Hematopoietic multipotent progenitor cell treated with erythropoietin and hydrocortisone succinate and interleukin-3 and kit ligand, for 4 days (in vitro differentiated cells): Measurements from ENCODE around the gene KCNQ4.

Experiments
- DNase-seq: peaks from one replicate; pipeline ENCODE4 v3.0.0-alpha.2; 2015

KCNQ4 gene

DNA sequence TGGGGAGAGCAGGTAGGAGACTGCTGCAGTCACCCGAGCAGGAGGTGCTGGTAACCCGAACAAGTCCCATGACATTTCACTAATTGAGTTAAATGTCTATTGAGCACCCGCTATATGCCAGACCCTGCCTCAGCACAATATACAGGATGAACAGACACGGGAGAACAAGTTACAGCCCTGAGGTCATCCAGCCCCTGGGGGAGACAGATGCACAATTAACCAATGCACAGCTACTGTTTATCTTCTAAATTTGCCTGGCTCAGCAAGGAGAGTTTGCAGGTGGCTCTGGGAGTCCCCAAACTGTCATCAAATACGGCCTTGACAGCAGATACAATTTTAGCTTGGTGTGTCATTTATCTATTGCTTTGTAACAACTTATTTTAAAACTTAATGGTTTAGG is 60.5 kb downstream of the KCNQ4 start:
- no peak for DNase-seq

DNA sequence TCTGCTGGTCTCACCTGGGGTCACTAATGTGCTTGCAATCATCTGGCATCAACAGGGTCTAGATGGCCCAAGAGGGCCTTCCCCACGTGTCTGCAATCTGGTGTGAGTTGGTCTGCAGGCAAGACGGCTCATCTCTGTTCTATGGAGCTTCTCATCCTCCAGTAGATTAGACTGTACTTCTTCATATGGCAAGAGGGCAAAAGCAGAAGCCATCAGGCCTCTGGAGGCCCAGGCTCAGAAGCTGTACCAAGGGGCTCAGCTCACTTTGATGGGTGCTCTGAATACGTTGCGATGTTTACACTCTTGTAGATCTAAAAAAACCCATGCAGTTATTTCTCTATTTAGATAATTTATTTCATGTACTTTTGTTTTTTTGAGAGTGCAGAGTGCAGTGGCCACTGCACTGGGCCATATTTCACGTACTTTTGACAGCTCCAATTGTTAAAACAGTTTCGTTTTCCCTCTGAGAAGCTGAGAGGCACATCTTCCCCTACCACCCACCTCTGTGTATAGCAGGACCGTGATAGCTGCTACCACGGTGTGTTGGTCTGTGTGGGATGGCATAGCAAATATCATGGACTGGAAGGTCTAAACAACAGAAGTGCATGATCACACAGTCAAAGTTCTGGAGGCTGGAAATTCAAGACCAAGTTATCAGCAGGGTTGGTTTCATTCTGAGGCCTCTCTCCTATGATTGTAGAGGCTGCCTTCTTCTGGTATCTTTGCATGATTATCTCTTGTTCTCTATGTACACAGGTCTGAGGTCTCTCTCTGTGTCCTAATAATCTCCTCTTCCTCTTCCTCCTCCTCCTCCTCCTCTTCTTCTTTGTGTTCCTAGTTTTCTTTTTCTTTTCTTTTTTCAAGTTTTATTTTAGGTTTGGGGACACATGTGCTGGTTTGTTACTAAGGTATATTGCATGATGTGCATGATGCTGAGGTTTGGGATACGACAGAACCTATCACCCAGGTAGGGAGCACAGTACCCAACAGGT is 61.6 kb downstream of the KCNQ4 start:
- DNase-seq: peak; percentile 41

GRCh38 chr1:40845895-40846294 is 62.3 kb downstream of the KCNQ4 start:
- no peak for DNase-seq

GRCh38 chr1:40847023-40847745 is 63.6 kb downstream of the KCNQ4 start:
- DNase-seq: peak; percentile 33

DNA sequence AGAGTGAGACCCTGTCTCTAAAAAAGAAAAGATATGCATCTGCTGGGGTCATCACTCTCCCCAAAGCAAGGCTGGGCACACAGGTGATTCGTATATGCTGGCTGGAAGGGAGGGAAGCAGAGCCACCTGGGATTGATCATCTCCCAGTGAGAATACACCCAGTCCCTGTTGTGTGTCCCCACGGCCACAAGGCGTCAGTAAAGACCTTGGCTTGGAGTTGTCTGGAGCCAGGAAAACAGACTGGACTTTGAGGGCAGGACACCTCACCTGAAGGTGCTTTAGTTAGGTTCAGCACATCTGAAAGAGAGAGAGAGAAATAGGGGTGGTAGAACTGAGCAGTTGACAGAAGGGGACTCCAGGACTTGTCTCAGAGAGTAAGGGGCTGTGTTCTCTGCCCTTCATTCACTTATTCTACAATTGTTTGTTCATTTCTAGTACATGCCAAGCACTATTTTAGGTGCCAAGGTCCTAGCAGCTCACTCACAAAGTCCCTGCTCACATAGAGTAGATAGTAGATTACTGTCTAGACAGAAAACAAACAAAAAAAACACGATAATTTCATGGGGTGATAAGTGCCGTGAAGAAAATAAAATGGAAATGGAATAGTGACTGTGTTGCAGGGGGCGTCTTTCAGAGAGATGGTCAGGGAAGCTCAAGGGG is 65.1 kb downstream of the KCNQ4 start:
- peak; percentile 60 for DNase-seq

DNA sequence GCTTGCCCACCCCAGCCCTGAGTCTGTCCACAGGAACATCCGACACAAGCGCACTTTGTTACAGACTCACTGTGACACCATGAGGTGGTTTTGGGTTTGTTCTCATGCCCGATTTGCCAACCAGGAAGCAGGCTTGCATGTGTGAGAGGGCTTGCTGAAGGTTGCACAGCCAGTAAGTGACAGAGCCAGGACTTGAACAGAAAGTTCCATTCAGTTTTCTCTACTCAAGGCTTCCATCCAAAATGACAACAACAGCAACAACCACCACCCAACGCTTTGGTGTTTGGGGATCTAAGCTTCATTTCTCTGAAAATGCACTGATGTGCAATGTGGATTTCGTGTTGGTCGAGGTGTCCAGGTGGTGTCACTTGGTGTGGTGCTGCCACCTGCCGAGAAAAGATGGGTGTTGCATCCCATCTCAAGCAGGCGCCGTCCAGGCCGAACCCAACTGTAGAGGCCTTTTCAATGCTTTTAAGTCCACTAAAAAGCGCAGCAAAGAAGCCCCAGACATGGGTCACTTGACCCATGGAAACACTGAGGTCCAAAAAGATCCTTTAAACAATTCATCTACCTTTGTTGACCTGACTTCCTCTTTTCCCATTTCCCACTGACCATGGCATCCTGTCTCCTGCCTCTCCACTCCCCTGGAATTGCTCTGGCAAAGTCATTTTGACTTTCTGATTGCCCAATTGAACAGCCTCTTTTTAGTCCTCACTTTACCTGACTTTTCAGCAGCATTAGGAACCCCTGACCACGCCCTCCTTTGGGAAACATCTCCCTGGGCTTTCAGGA is 66.4 kb downstream of the KCNQ4 start:
- peak; percentile 89 for DNase-seq

GRCh38 chr1:40851643-40852042 is 68.1 kb downstream of the KCNQ4 start:
- DNase-seq: no peak

GRCh38 chr1:40853113-40853884 is 69.7 kb downstream of the KCNQ4 start:
- no peak for DNase-seq

DNA sequence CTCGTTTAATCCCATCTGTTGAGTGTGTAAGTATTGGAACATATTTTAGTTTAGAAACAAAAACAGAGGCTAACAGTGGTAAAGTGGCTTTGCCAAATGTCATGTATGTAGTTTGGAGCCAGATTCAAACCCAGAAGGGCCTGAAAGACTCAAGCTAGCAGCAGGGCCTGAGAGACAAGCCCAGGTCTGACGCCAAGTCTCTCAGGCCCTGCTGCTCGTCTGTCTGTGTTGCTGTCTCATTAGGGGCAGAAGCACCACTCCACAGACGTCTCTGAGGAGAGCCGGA is 70.2 kb downstream of the KCNQ4 start:
- DNase-seq: no peak

DNA sequence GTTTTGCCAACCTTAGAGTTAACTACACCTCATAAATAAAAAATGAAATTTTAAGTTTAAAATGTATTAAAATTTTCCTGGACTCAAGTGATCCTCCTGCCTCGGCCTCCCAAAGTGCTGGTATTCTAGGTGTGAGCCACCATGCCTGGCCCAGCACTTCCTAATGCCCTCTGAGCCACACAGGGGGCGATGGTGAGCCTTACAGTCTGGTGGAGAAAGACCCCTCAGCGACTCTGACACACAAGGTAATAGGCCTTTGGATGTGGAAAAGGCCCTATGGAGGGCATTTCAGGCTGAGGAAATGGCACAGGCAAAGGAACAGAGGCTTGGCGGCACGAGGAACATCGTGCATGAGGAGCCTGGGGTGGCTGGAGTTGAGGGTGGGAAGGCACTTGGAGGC is 71.9 kb downstream of the KCNQ4 start:
- peak; percentile 63 for DNase-seq

GRCh38 chr1:40856116-40856515 is 72.5 kb downstream of the KCNQ4 start:
- no peak for DNase-seq

GRCh38 chr1:40856656-40857302 is 73.2 kb downstream of the KCNQ4 start:
- no peak for DNase-seq

DNA sequence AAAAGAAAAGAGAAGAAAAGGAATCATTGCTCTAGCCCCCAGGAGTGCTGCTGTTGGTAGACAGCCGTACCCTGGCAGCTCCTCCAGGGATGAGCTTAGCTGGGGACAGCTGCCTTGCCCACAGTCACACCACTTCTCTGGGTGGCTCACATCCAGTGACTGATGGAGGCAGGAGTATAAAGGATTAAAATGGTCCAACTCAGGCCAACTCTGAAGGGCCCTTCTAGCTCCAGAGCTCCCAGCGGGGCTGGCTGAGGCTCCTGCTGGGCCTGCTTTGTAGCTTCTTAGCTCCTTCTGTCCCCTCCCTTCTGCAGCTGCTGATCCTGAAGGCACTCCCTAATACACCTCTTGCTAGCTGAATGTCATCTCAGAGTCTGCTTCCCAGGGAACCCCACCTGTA is 74.2 kb downstream of the KCNQ4 start:
- DNase-seq: no peak

GRCh38 chr1:40858856-40859416 is 75.3 kb downstream of the KCNQ4 start:
- DNase-seq: no peak

DNA sequence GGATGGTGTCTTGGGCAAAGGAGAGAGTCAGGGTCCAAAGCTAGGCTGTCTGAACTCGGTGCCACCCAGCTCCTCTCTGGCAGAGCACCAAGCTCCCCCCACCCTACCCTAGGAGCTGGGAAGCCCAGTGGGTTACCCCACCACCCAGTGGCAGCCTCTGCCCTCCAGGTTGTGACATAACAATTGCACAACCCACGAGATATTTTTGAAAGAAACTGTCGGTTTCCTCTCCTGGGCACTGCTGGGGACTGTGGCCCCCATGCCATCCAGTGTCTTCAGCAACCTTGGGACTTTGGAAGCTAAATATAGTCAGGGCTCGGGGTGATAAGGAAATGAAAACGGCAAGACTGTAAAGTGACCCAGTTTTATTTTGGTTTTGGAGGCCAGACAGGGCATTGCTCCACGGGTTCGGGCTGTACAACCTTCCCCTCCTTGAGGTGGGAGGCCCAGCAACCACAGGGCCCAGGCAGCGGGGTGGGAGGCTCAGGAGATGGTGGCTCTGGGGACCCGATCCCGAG is 77.2 kb downstream of the KCNQ4 start:
- DNase-seq: peak; percentile 81

GRCh38 chr1:40861224-40862003 is 77.8 kb downstream of the KCNQ4 start:
- peak; percentile 62 for DNase-seq

DNA sequence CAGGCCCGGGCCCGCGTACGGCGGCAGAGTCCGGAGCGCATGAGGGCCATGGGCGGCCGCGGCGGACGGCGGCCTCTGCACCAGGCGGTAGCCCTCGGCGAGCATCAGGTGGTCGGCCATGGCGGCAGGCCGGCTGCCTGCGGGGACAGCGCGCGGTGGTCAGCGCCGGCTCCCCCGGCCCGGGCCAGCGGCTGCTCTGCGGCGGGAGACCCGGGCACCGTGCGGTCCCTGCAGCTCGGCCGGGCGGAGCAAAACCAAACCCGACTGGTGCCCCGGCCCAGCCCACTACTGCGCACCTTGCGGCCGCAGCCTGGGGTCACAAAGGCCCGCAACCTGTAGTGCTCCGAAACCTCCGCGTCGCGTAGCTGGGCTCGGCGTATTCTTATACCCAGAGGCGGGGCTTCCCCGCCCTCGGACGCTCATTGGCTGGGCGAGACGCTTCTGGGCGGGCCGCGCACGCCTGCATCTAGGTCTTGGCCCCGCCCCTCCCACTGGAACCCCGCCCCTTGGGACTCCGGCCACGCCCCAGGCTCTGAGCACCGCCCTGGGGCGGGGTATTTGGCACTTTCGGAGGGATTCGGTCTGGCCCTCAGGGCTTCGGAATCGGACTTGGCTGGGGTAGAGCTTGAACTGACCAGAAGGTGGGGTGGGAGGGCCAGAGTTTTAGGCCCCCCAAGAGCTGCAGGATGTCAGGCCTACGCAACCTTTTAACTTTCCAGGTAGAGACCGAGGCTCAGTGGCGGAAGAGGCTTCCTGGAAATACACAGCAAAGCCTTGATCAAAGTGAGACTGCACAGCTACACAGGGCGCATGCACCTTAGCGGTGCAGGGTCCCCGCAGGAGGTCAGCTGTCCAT is 78.6 kb downstream of the KCNQ4 start, which contains the start of gene CITED4:
CITED4 (minus strand) TSS at position 356 of the 856 bp plus-strand sequence; CDS start at position 120, 236 bp downstream.
- DNase-seq: peak; percentile 97

DNA sequence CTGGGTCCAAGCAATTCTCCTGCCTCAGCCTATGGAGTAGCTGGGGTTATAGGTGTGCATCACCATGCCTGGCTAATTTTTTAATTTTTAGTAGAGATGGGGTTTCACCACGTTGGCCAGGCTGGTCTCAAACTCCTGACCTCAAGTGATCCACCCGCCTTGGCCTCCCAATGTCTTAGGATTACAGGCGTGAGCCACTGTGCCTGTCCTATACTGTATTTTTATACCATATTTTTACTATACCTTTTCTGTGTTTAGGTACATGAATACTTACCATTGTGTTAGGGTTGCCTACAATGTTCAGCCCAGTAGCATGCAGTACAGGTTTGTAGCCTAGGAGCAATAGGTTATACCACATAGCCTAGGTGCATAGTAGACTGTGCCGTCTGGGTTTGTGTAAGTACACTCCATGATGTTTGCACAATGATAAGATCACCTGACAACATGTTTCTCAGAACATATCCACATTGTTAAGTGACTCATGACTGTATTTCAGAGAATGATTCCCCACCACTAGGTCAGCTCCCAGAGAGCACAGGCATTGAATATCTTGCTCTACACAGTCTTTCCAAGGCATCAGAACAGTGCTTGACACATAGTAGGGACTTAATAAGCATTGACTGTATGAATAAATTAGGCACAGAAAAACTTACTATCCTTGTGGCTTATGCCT is 84.6 kb downstream of the KCNQ4 start:
- DNase-seq: peak; percentile 27
